Duodenal mucosa (tissue), 2 donors: ENCODE results near the gene LHFPL6.

Experiments
- H3K27ac ChIP-seq: one replicate; pipeline ENCODE4 v1.7.0; 2013; ENCODE audit warnings: low read depth, low read length
- H3K27me3 ChIP-seq, 2 donors: one replicate each; pipeline ENCODE4 v1.7.0; 2013; ENCODE audit warnings: low read length in 2 of 2, control low read depth in 1 of 2; ENCODE audit not compliant: insufficient read depth in 2 of 2, control insufficient read depth in 1 of 2
- H3K36me3 ChIP-seq, 2 donors: one replicate each; pipeline ENCODE4 v1.7.0; 2013; ENCODE audit warnings: low read length in 2 of 2, control low read depth in 1 of 2; ENCODE audit not compliant: insufficient read depth in 2 of 2, control insufficient read depth in 1 of 2
- H3K4me1 ChIP-seq, 2 donors: one replicate each; pipeline ENCODE4 v1.7.0; 2013; ENCODE audit warnings: low read length in 2 of 2, control low read depth in 1 of 2; ENCODE audit not compliant: insufficient read depth in 2 of 2, control insufficient read depth in 1 of 2
- H3K4me3 ChIP-seq, 2 donors: one replicate each; pipeline ENCODE4 v1.7.0; 2013; ENCODE audit warnings: low read length in 2 of 2, low read depth in 1 of 2
- H3K9ac ChIP-seq, 2 donors: one replicate each; pipeline ENCODE4 v1.7.0; 2013; ENCODE audit warnings: low read length in 2 of 2, low read depth in 1 of 2
- H3K9me3 ChIP-seq, 2 donors: one replicate each; pipeline ENCODE4 v1.7.0; 2013; ENCODE audit warnings: low read length in 2 of 2, control low read depth in 1 of 2; ENCODE audit not compliant: control insufficient read depth in 1 of 2

LHFPL6 gene

GRCh38 chr13:39561971-39562370 lies 41.0 kb downstream of the LHFPL6 start:
- Histone ChIP-seq H3K9ac (no peak overlapping the region), H3K4me1 (no peaks in the 10 kb centered on the region), H3K36me3 (no peaks in the 10 kb centered on the region), H3K27ac (no peak overlapping the region), H3K27me3 (no peaks in the 10 kb centered on the region), H3K4me3 (no peak overlapping the region), H3K9me3 (no peaks in the 10 kb centered on the region)

GRCh38 chr13:39559847-39560246 lies 43.1 kb downstream of the LHFPL6 start:
- Histone ChIP-seq H3K4me3 (no peak overlapping the region), H3K9me3 (no peaks in the 10 kb centered on the region), H3K27ac (no peak overlapping the region), H3K36me3 (no peaks in the 10 kb centered on the region), H3K4me1 (no peaks in the 10 kb centered on the region), H3K9ac (no peak overlapping the region), H3K27me3 (no peaks in the 10 kb centered on the region)

- H3K4me3 ChIP-seq: no peak overlapping the region
- no peaks in the 10 kb centered on the region for H3K27me3 ChIP-seq
- H3K4me1 ChIP-seq: no peaks in the 10 kb centered on the region
- H3K9ac ChIP-seq: no peak overlapping the region
- H3K9me3 ChIP-seq: no peaks in the 10 kb centered on the region
- H3K27ac ChIP-seq: no peak overlapping the region
- H3K36me3 ChIP-seq: no peaks in the 10 kb centered on the region
Observed at GRCh38 chr13:39557285-39557955, 45.6 kb downstream of the LHFPL6 start.

- H3K36me3 ChIP-seq: no peaks in the 10 kb centered on the region
- no peaks in the 10 kb centered on the region for H3K4me1 ChIP-seq
Observed at GRCh38 chr13:39556866-39557265, 46.1 kb downstream of the LHFPL6 start.

DNA sequence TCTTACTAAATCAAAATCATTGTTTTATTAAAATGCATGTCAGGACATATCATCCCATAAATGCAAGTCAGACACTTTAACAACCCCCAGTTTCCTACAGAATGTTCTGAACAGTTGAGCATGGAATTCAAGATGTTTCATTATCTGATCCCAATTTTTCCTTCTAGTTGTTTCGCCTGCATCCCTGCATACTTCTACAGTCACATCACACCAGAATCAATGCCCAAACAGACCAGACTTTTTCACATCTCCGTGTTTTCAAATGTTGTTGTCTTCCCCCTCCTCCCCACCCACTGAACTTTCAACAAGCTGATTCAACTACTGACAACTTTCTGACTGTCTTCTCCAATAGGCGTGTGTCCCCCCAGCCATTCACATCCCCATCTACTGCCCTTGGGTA lies 48.6 kb downstream of the LHFPL6 start:
- Histone ChIP-seq H3K9ac (no peak overlapping the region), H3K27ac (no peak overlapping the region), H3K9me3 (no peaks in the 10 kb centered on the region), H3K27me3 (no peaks in the 10 kb centered on the region), H3K4me1 (no peaks in the 10 kb centered on the region), H3K36me3 (no peaks in the 10 kb centered on the region), H3K4me3 (no peak overlapping the region)

More at GRCh38 chr13:39556866-39557265, 46.1 kb downstream of the LHFPL6 start:
- no peak overlapping the region for H3K9ac ChIP-seq
- no peak overlapping the region for H3K27ac ChIP-seq
- no peaks in the 10 kb centered on the region for H3K9me3 ChIP-seq
- no peak overlapping the region for H3K4me3 ChIP-seq
- H3K27me3 ChIP-seq: no peaks in the 10 kb centered on the region

- Histone ChIP-seq H3K27me3 (no peaks in the 10 kb centered on the region), H3K9me3 (no peaks in the 10 kb centered on the region), H3K27ac (no peak overlapping the region), H3K4me1 (no peaks in the 10 kb centered on the region), H3K9ac (no peak overlapping the region), H3K36me3 (no peaks in the 10 kb centered on the region), H3K4me3 (no peak overlapping the region)
Observed at GRCh38 chr13:39552246-39552645, 50.7 kb downstream of the LHFPL6 start.

DNA sequence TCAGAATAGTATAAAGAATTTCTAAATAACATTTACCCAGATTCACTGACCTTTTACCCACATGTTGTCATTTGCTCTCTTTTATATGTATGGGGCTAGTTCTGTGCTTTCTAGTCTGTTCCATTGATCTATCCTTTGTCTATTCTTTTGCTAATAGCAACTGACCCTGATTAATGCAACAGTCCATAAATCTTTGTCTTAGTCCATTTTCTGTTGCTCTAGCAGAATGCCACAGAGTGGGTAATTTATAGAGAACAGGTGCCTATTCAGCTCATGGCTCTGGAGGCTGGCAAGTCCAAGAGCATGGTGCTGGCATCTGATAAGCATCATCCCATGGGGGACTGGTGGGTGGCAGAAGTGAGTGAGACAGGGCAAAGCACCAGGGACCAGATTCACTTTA lies 52.1 kb downstream of the LHFPL6 start:
- no peak overlapping the region for H3K27ac ChIP-seq
- no peaks in the 10 kb centered on the region for H3K9me3 ChIP-seq
- no peaks in the 10 kb centered on the region for H3K36me3 ChIP-seq
- no peak overlapping the region for H3K4me3 ChIP-seq
- no peak overlapping the region for H3K9ac ChIP-seq
- no peaks in the 10 kb centered on the region for H3K27me3 ChIP-seq
- H3K4me1 ChIP-seq: no peaks in the 10 kb centered on the region

- Histone ChIP-seq H3K4me3 (no peak overlapping the region), H3K27ac (no peak overlapping the region)
Observed at GRCh38 chr13:39547108-39547507, 55.9 kb downstream of the LHFPL6 start.

DNA sequence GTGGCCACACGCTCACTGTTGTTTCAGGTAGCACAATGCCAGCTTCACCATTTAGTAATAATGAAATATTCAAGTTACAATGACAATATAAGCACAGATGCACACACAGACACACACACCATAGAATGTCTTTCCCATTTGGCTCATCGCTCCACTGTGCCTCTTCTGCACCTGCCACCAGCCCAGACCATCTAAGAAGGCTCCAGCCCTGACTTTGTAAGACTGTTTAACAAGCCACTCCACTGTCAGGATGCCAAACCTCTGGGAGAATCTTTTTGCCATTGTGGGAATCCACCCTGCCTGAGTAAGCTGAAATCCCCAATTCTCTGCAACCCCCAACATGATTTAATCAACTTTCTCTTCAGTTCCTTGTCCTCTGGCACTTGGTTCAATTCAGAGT lies 60.6 kb downstream of the LHFPL6 start:
- Histone ChIP-seq H3K27me3 (no peaks in the 10 kb centered on the region), H3K9me3 (no peaks in the 10 kb centered on the region), H3K27ac (no peak overlapping the region), H3K4me3 (no peak overlapping the region), H3K9ac (no peak overlapping the region), H3K4me1 (no peaks in the 10 kb centered on the region), H3K36me3 (no peaks in the 10 kb centered on the region)

More at GRCh38 chr13:39547108-39547507, 55.9 kb downstream of the LHFPL6 start:
- Histone ChIP-seq H3K27me3 (no peaks in the 10 kb centered on the region), H3K4me1 (no peaks in the 10 kb centered on the region), H3K9me3 (no peaks in the 10 kb centered on the region), H3K36me3 (no peaks in the 10 kb centered on the region), H3K9ac (no peak overlapping the region)

GRCh38 chr13:39540929-39541605 lies 61.9 kb downstream of the LHFPL6 start:
- H3K4me1 ChIP-seq: no peaks in the 10 kb centered on the region
- H3K9me3 ChIP-seq: no peaks in the 10 kb centered on the region
- H3K27ac ChIP-seq: no peak overlapping the region
- H3K4me3 ChIP-seq: no peak overlapping the region
- no peaks in the 10 kb centered on the region for H3K27me3 ChIP-seq
- no peak overlapping the region for H3K9ac ChIP-seq
- no peaks in the 10 kb centered on the region for H3K36me3 ChIP-seq
